ENCODE results near the gene DDX23. TPM values are rescaled to one million over a fixed set of nuclear protein-coding genes. Genes with fewer than 3 reads are reported as not detected.

DDX23 gene
- 58.8 and 69.5 TPM in 2 replicates for total RNA-seq

GRCh38 chr12:48851883-48852733 is at the start of gene DDX23:
DDX23 (minus strand) TSS chr12:48852163; CDS start chr12:48845782, 6,381 bp downstream.

GRCh38 chr12:48865281-48866051 is 13.5 kb upstream of the DDX23 start, which contains the start of gene RND1:
RND1 (minus strand) TSS chr12:48865870; CDS start chr12:48865767, 103 bp downstream.

GRCh38 chr12:48817873-48818830 is 33.8 kb downstream of the DDX23 start, which contains the start of gene CACNB3:
CACNB3 (plus strand) TSS chr12:48818496; CDS start chr12:48818930, 434 bp downstream.

GRCh38 chr12:48788854-48789775 is 62.8 kb downstream of the DDX23 start, which contains the start of gene ADCY6:
ADCY6 (minus strand) TSS chr12:48789089; CDS start chr12:48783434, 5,655 bp downstream.

Other genes starting within 250 kb of the DDX23 start
- 41.1 and 53.7 TPM in 2 replicates for gene KANSL2, start 169.9 kb downstream of the DDX23 start, total RNA-seq
- 18.1 and 24.0 TPM in 2 replicates for gene CCNT1, start 135.5 kb downstream of the DDX23 start, total RNA-seq
- 29.5 and 29.7 TPM in 2 replicates for gene ADCY6, start 63.1 kb downstream of the DDX23 start, total RNA-seq
- 5.5 and 6.2 TPM in 2 replicates for gene CACNB3, start 33.7 kb downstream of the DDX23 start, total RNA-seq
- gene RND1, start 13.7 kb upstream of the DDX23 start, total RNA-seq: 2.1 and 2.4 TPM in 2 replicates
- gene FKBP11, start 73.3 kb upstream of the DDX23 start, total RNA-seq: 8.3 and 11.5 TPM in 2 replicates
- gene ARF3, start 105.3 kb upstream of the DDX23 start, total RNA-seq: 39.1 and 40.5 TPM in 2 replicates
- gene WNT10B, start 119.6 kb upstream of the DDX23 start, total RNA-seq: under 0.01 TPM in 2 replicates
- gene WNT1, start 126.2 kb upstream of the DDX23 start, total RNA-seq: not detected in 2 replicates
- 0.09 and 0.11 TPM in 2 replicates for gene DDN, start 147.2 kb upstream of the DDX23 start, total RNA-seq
- 39.0 and 44.7 TPM in 2 replicates for gene PRKAG1, start 166.6 kb upstream of the DDX23 start, total RNA-seq
- gene KMT2D, start 208.6 kb upstream of the DDX23 start, total RNA-seq: 22.3 and 33.5 TPM in 2 replicates
- 0.76 and 1.2 TPM in 2 replicates for gene RHEBL1, start 217.8 kb upstream of the DDX23 start, total RNA-seq
- gene DHH, start 242.6 kb upstream of the DDX23 start, total RNA-seq: 0.26 and 0.33 TPM in 2 replicates

Data from dermis lymphatic vessel endothelial cell (primary cell).